K562 (cell line): ENCODE results near the gene RCOR2. TPM values are rescaled to one million over a fixed set of nuclear protein-coding genes. Genes with fewer than 3 reads are reported as not detected.
A peak's percentile ranks its signal among the peaks of the same experiment; 100 is the strongest.

ENCODE experiments used
- KDM2B ChIP-seq: fragments of 250-450 bp; sonication (Bioruptor Pico); IDR thresholded peaks from 2 replicates; pipeline ENCODE4 v1.8.0; 2021; ENCODE audit warnings: mild to moderate bottlenecking, moderate library complexity
- L3MBTL2 ChIP-seq: fragments of 450-650 bp; IDR thresholded peaks from 2 replicates; pipeline ENCODE4 v1.6.1; 2016; ENCODE audit warnings: mild to moderate bottlenecking, moderate library complexity
- LARP7 ChIP-seq: fragments of 450-650 bp; IDR thresholded peaks from 2 replicates; pipeline ENCODE4 v1.6.1; 2016
- MTA3 ChIP-seq: fragments of 450-650 bp; formaldehyde crosslinking; IDR thresholded peaks from 2 replicates; pipeline ENCODE4 v1.6.1; 2017; ENCODE audit warnings: mild to moderate bottlenecking, borderline replicate concordance
- NRF1 ChIP-seq, 2 experiments: fragments of 450-650 bp; IDR thresholded peaks in 1 of 2; conservative IDR thresholded peaks in 1 of 2; 2 replicates each; pipeline ENCODE4 v1.6.1; 2014; ENCODE audit warnings: mild to moderate bottlenecking in 2 of 2
- SLC30A9 ChIP-seq: fragments of 250-450 bp; sonication (Bioruptor Pico); IDR thresholded peaks from 2 replicates; pipeline ENCODE4 v1.8.0; 2022; ENCODE audit warnings: mild to moderate bottlenecking, moderate library complexity
- SMARCA4 ChIP-seq: fragments of 450-650 bp; IDR thresholded peaks from 2 replicates; pipeline ENCODE4 v1.6.1; 2016
- TCF7 ChIP-seq: sonication (generic); IDR thresholded peaks from 2 replicates; pipeline ENCODE4 v1.6.1; 2016; ENCODE audit warnings: antibody characterized with exemption, borderline replicate concordance
- ZBTB12 ChIP-seq: fragments of 250-450 bp; sonication (Bioruptor Pico); IDR thresholded peaks from 2 replicates; pipeline ENCODE4 v1.4.0; 2020
- polyA plus RNA-seq, 8 experiments: library from polyadenylated mRNA; depleted of rRNA in 4 of 8; stranded (reverse) in 5 of 8; unstranded in 3 of 8; fragments of >200 nt; fragmentation: Nextera tagmentation in 2 of 8; fragmentation: Illumina TruSeq in 1 of 8; extraction: Ambion mirVana in 2 of 8; extraction: Trizol in 1 of 8; gene quantifications; 2 replicates each; pipeline versions ENCODE4 v1.2.1 to v1.2.3, GENCODE V29; 2011 to 2014; ENCODE audit warnings: inconsistent platforms in 1 of 8, missing spikeins in 1 of 8
- total RNA-seq, 7 experiments: library from RNA; depleted of rRNA in 6 of 7; stranded (reverse); fragments of >200 nt in 6 of 7; fragmentation: Illumina TruSeq in 2 of 7; extraction: Trizol in 2 of 7; gene quantifications; 2 replicates each; pipeline versions ENCODE4 v1.2.1 to v1.2.3, GENCODE V29; 2011 to 2021; ENCODE audit warnings: low replicate concordance in 1 of 7
- TF ChIP-seq, protein P1 (sequence below), 2 experiments: fragments of 450-650 bp; formaldehyde crosslinking in 1 of 2; IDR thresholded peaks; 2 replicates each; pipeline versions ENCODE4 v1.4.0 to v1.6.1; 2014 to 2020; ENCODE audit warnings: mild to moderate bottlenecking in 2 of 2, borderline replicate concordance in 1 of 2, low read depth in 1 of 2
- TF ChIP-seq, protein P2 (sequence below): fragments of 200-800 bp; sonication (Bioruptor generic); IDR thresholded peaks from 2 replicates; pipeline ENCODE4 v1.6.1; 2016; ENCODE audit warnings: missing genetic modification characterization, missing compliant biosample characterization

RCOR2 gene
- total and polyA plus RNA-seq, 9 of the 15 experiments (the other 6 are each of a cell fraction or from before 2014, with no cell fraction given): 0.04 to 6.5 (median 2.5) TPM; not detected in 1

- TF ChIP-seq, protein P1, sequence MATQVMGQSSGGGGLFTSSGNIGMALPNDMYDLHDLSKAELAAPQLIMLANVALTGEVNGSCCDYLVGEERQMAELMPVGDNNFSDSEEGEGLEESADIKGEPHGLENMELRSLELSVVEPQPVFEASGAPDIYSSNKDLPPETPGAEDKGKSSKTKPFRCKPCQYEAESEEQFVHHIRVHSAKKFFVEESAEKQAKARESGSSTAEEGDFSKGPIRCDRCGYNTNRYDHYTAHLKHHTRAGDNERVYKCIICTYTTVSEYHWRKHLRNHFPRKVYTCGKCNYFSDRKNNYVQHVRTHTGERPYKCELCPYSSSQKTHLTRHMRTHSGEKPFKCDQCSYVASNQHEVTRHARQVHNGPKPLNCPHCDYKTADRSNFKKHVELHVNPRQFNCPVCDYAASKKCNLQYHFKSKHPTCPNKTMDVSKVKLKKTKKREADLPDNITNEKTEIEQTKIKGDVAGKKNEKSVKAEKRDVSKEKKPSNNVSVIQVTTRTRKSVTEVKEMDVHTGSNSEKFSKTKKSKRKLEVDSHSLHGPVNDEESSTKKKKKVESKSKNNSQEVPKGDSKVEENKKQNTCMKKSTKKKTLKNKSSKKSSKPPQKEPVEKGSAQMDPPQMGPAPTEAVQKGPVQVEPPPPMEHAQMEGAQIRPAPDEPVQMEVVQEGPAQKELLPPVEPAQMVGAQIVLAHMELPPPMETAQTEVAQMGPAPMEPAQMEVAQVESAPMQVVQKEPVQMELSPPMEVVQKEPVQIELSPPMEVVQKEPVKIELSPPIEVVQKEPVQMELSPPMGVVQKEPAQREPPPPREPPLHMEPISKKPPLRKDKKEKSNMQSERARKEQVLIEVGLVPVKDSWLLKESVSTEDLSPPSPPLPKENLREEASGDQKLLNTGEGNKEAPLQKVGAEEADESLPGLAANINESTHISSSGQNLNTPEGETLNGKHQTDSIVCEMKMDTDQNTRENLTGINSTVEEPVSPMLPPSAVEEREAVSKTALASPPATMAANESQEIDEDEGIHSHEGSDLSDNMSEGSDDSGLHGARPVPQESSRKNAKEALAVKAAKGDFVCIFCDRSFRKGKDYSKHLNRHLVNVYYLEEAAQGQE (IDR thresholded peaks at IDR 0.05; ENCODE audit: borderline replicate concordance): peak; percentile 49; the same call in 1 of the 2 replicates
- TF ChIP-seq, protein P1 (CRISPR knock-in tag; IDR thresholded peaks at IDR 0.05; ENCODE audit: low read depth): no peak
- TF ChIP-seq L3MBTL2 (no peak), MTA3 (peak; percentile 63; the same call in 1 of the 2 replicates), SMARCA4 (0 out of 2 replicates have a peak, but pooled peaks have one; percentile 14), TCF7 (no peak), SLC30A9 (CRISPR knock-in tag) (no peak), KDM2B (CRISPR knock-in tag) (0 out of 2 replicates have a peak, but pooled peaks have one; percentile 22), NRF1 (conservative IDR thresholded peaks at IDR 0.05 in 1 of 2, IDR thresholded peaks at IDR 0.05 in 1 of 2) (0 out of 4 replicates have a peak, but pooled peaks of 1 of the 2 experiments have one; percentile 11), ZBTB12 (CRISPR knock-in tag) (no peak), LARP7 (no peak)
- TF ChIP-seq, protein P2, sequence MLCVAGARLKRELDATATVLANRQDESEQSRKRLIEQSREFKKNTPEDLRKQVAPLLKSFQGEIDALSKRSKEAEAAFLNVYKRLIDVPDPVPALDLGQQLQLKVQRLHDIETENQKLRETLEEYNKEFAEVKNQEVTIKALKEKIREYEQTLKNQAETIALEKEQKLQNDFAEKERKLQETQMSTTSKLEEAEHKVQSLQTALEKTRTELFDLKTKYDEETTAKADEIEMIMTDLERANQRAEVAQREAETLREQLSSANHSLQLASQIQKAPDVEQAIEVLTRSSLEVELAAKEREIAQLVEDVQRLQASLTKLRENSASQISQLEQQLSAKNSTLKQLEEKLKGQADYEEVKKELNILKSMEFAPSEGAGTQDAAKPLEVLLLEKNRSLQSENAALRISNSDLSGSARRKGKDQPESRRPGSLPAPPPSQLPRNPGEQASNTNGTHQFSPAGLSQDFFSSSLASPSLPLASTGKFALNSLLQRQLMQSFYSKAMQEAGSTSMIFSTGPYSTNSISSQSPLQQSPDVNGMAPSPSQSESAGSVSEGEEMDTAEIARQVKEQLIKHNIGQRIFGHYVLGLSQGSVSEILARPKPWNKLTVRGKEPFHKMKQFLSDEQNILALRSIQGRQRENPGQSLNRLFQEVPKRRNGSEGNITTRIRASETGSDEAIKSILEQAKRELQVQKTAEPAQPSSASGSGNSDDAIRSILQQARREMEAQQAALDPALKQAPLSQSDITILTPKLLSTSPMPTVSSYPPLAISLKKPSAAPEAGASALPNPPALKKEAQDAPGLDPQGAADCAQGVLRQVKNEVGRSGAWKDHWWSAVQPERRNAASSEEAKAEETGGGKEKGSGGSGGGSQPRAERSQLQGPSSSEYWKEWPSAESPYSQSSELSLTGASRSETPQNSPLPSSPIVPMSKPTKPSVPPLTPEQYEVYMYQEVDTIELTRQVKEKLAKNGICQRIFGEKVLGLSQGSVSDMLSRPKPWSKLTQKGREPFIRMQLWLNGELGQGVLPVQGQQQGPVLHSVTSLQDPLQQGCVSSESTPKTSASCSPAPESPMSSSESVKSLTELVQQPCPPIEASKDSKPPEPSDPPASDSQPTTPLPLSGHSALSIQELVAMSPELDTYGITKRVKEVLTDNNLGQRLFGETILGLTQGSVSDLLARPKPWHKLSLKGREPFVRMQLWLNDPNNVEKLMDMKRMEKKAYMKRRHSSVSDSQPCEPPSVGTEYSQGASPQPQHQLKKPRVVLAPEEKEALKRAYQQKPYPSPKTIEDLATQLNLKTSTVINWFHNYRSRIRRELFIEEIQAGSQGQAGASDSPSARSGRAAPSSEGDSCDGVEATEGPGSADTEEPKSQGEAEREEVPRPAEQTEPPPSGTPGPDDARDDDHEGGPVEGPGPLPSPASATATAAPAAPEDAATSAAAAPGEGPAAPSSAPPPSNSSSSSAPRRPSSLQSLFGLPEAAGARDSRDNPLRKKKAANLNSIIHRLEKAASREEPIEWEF (CRISPR knock-in tag): no peak
Observed at GRCh38 chr11:63915961-63916836, 765 bp downstream of the RCOR2 start (continued).
